D721Med (cell line): Measurements from ENCODE around the gene OLFM1.

Experiments
- DNase-seq: peaks from one replicate; pipeline ENCODE4 v3.0.0; 2011; ENCODE audit warnings: low spot score; ENCODE audit not compliant: insufficient read length
- FAIRE-seq: peaks from 2 replicates; lab custom pipeline; 2011; peaks lifted over from hg19 to GRCh38; lab: Jason Lieb, UNC
- CTCF ChIP-seq: IDR thresholded peaks from 2 replicates; pipeline ENCODE4 v1.5.1; 2012; ENCODE audit warnings: mild to moderate bottlenecking, control low read depth; ENCODE audit not compliant: insufficient read depth; ENCODE audit errors: missing control alignments

The OLFM1 gene

GRCh38 chr9:135165756-135166519, 78.5 kb downstream of the OLFM1 start:
- DNase-seq (no peak), FAIRE-seq (no peak)
- no peak for TF ChIP-seq CTCF

- DNase-seq: no peak
- FAIRE-seq: no peak
Observed at GRCh38 chr9:135166565-135166964, 79.1 kb downstream of the OLFM1 start.

GRCh38 chr9:135167356-135167755, 79.9 kb downstream of the OLFM1 start:
- no peak for TF ChIP-seq CTCF
- DNase-seq (no peak), FAIRE-seq (no peak)

More at GRCh38 chr9:135166565-135166964, 79.1 kb downstream of the OLFM1 start:
- TF ChIP-seq CTCF: no peak

GRCh38 chr9:135167849-135168655, 80.6 kb downstream of the OLFM1 start:
- TF ChIP-seq CTCF: no peak
- FAIRE-seq (no peak), DNase-seq (no peak)

GRCh38 chr9:135169709-135170226, 82.3 kb downstream of the OLFM1 start:
- no peak for DNase-seq
- TF ChIP-seq CTCF: no peak
- FAIRE-seq: no peak

- FAIRE-seq: no peak
- TF ChIP-seq CTCF: no peak
- no peak for DNase-seq
Observed at GRCh38 chr9:135170535-135170934, 83.1 kb downstream of the OLFM1 start.
